H1 (cell line): ENCODE measurements around the gene NFKBIE. TPM values are rescaled to one million over a fixed set of nuclear protein-coding genes. Genes with fewer than 3 reads are reported as not detected.

Experiments
- CTCF ChIP-seq, 3 experiments: IDR thresholded peaks; 1 replicate in 2 of 3; 2 replicates in 1 of 3; pipeline versions ENCODE4 v1.5.1 to v1.6.1; 2011; ENCODE audit warnings: low read length in 3 of 3, mild to moderate bottlenecking in 3 of 3, inconsistent platforms in 2 of 3, low read depth in 1 of 3, moderate library complexity in 1 of 3; ENCODE audit not compliant: insufficient read depth in 1 of 3; ENCODE audit errors: control extremely low read depth in 1 of 3
- GTF2F1 ChIP-seq: IDR thresholded peaks from 2 replicates; pipeline ENCODE4 v1.6.1; 2012; ENCODE audit warnings: low read depth, low read length, improper control_type of control experiment, borderline replicate concordance
- RFX5 ChIP-seq: IDR thresholded peaks from 2 replicates; pipeline ENCODE4 v1.6.1; 2011; ENCODE audit warnings: low read depth, low read length, improper control_type of control experiment, borderline replicate concordance
- SP1 ChIP-seq: IDR thresholded peaks from 2 replicates; pipeline ENCODE4 v1.6.1; 2011; ENCODE audit warnings: low read depth, low read length
- SRF ChIP-seq: IDR thresholded peaks from 2 replicates; pipeline ENCODE4 v1.6.1; 2011; ENCODE audit warnings: mild to moderate bottlenecking, low read depth, low read length, moderate library complexity
- YY1 ChIP-seq: IDR thresholded peaks from 2 replicates; pipeline ENCODE4 v1.6.1; 2011; ENCODE audit warnings: low read depth, mild to moderate bottlenecking, low read length
- polyA plus RNA-seq, 7 experiments: library from polyadenylated mRNA; depleted of rRNA in 3 of 7; stranded (reverse) in 5 of 7; unstranded in 2 of 7; fragments of >200 nt in 5 of 7; fragments of 200-250 nt in 2 of 7; gene quantifications; 1 replicate in 5 of 7; 2 replicates in 1 of 7; 4 replicates in 1 of 7; pipeline versions ENCODE4 v1.2.1 to v1.2.3, GENCODE V29; 2011 to 2013; ENCODE audit warnings: missing spikeins in 2 of 7, mixed read lengths in 2 of 7
- total RNA-seq: library from RNA; stranded (reverse); fragmentation: NEBNext Ultra II Directional; extraction: Animal tissue kit (Norgen Biotek cat#: 25700); gene quantifications from 2 replicates; pipeline ENCODE4 v1.2.1, GENCODE V29; 2021
- TF ChIP-seq, protein P1 (sequence below): fragments of 300-600 bp; sonication (generic); IDR thresholded peaks from 2 replicates; pipeline ENCODE4 v1.7.1; 2012; ENCODE audit warnings: low read length, moderate library complexity, mild to moderate bottlenecking, inconsistent platforms; ENCODE audit not compliant: insufficient replicate concordance

NFKBIE gene
- total and polyA plus RNA-seq, 2 of the 8 experiments (the other 6 are each of a cell fraction or from before 2014, with no cell fraction given): 13.5 to 19.2 TPM

DNA sequence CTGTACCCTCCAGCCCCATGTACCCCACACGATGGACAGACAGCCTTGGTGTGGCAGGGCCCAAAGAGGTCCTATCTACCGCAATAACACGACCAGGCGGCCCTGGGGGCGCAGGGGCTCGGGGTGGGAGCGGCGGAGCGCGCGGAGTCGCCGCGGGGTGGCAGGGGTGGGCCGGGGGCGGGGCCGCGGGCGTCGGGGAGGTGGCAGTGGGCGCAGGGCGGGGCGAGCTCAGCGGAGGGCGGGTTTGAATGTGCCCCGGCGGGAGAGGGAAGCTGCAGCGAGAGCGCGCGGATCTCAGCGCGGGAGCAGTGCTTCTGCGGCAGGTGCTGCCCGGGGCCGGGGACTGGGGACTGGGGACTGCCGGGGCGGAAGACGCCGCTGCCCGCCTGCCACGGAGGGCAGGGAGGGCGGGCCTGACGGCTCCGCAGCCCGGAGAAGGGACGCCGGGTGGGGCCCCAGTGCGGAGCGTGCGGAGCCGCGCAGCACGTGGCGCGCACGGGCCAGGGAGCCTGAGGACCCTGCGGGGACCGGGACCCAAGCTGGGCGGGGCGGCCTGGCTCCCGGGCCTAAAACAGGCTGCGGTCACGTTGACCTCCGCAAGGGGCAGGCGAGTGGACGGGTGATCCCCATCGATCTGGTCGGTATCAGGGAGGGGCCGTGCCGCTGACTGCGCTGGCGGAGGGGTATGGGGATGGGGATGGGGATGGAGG, 41.9 kb downstream of the NFKBIE start, which contains the start of gene SLC29A1 (continued):
- TF ChIP-seq CTCF (IDR thresholded peaks at IDR 0.05; ENCODE audit: control extremely low read depth in 1 of 3, insufficient read depth in 1 of 3, low read depth in 1 of 3, low read length in 3 of 3) (peak in 2 of 3 experiments; percentile 39 to 44; a peak in 3 of 4 replicates), SP1 (no peak; the same call in 1 of the 2 replicates), SRF (no peak), YY1 (no peak), GTF2F1 (no peak), RFX5 (no peak)
- TF ChIP-seq, protein P1, sequence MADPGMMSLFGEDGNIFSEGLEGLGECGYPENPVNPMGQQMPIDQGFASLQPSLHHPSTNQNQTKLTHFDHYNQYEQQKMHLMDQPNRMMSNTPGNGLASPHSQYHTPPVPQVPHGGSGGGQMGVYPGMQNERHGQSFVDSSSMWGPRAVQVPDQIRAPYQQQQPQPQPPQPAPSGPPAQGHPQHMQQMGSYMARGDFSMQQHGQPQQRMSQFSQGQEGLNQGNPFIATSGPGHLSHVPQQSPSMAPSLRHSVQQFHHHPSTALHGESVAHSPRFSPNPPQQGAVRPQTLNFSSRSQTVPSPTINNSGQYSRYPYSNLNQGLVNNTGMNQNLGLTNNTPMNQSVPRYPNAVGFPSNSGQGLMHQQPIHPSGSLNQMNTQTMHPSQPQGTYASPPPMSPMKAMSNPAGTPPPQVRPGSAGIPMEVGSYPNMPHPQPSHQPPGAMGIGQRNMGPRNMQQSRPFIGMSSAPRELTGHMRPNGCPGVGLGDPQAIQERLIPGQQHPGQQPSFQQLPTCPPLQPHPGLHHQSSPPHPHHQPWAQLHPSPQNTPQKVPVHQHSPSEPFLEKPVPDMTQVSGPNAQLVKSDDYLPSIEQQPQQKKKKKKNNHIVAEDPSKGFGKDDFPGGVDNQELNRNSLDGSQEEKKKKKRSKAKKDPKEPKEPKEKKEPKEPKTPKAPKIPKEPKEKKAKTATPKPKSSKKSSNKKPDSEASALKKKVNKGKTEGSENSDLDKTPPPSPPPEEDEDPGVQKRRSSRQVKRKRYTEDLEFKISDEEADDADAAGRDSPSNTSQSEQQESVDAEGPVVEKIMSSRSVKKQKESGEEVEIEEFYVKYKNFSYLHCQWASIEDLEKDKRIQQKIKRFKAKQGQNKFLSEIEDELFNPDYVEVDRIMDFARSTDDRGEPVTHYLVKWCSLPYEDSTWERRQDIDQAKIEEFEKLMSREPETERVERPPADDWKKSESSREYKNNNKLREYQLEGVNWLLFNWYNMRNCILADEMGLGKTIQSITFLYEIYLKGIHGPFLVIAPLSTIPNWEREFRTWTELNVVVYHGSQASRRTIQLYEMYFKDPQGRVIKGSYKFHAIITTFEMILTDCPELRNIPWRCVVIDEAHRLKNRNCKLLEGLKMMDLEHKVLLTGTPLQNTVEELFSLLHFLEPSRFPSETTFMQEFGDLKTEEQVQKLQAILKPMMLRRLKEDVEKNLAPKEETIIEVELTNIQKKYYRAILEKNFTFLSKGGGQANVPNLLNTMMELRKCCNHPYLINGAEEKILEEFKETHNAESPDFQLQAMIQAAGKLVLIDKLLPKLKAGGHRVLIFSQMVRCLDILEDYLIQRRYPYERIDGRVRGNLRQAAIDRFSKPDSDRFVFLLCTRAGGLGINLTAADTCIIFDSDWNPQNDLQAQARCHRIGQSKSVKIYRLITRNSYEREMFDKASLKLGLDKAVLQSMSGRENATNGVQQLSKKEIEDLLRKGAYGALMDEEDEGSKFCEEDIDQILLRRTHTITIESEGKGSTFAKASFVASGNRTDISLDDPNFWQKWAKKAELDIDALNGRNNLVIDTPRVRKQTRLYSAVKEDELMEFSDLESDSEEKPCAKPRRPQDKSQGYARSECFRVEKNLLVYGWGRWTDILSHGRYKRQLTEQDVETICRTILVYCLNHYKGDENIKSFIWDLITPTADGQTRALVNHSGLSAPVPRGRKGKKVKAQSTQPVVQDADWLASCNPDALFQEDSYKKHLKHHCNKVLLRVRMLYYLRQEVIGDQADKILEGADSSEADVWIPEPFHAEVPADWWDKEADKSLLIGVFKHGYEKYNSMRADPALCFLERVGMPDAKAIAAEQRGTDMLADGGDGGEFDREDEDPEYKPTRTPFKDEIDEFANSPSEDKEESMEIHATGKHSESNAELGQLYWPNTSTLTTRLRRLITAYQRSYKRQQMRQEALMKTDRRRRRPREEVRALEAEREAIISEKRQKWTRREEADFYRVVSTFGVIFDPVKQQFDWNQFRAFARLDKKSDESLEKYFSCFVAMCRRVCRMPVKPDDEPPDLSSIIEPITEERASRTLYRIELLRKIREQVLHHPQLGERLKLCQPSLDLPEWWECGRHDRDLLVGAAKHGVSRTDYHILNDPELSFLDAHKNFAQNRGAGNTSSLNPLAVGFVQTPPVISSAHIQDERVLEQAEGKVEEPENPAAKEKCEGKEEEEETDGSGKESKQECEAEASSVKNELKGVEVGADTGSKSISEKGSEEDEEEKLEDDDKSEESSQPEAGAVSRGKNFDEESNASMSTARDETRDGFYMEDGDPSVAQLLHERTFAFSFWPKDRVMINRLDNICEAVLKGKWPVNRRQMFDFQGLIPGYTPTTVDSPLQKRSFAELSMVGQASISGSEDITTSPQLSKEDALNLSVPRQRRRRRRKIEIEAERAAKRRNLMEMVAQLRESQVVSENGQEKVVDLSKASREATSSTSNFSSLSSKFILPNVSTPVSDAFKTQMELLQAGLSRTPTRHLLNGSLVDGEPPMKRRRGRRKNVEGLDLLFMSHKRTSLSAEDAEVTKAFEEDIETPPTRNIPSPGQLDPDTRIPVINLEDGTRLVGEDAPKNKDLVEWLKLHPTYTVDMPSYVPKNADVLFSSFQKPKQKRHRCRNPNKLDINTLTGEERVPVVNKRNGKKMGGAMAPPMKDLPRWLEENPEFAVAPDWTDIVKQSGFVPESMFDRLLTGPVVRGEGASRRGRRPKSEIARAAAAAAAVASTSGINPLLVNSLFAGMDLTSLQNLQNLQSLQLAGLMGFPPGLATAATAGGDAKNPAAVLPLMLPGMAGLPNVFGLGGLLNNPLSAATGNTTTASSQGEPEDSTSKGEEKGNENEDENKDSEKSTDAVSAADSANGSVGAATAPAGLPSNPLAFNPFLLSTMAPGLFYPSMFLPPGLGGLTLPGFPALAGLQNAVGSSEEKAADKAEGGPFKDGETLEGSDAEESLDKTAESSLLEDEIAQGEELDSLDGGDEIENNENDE: no peak
- TF ChIP-seq, all 59 proteins: peak for 18
